ENCODE results near the gene DUSP16. TPM values are rescaled to one million over a fixed set of nuclear protein-coding genes. Genes with fewer than 3 reads are reported as not detected.

The DUSP16 gene
- total and polyA plus RNA-seq, 2 experiments from 2014 or later, result 11.7 to 59.4 TPM

DNA sequence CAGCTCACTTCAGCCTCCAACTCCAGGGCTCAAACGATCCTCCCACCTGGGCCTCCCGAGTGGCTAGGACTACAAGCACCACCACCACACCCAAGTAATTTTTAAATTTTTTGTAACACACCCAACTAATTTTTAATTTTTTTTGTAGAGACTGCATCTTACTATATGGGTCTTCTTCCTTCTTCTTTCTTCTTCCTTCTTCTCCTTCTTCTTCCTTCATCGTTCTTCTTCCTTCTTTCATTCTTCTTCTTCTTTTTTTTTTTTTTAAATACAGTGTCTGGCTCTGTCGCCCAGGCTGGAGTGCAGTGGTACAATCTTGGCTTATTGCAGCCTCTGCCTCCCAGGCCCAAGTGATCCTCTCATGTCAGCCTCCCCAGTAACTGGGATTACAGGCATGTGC lies 48.0 kb upstream of the DUSP16 start:
- Mint-ChIP-seq H3K27ac (peak overlapping the region; percentile 72; the same call in 1 of the 2 replicates), H3K4me3 (peak overlapping the region; percentile 98), H3K9me3 (no peaks in the 10 kb centered on the region), H3K36me3 (ENCODE audit: low read depth) (peaks cover 5% of the 10 kb centered on the region; the same call in 2 of the 3 replicates), H3K4me1 (peaks cover 25% of the 10 kb centered on the region), H3K27me3 (ENCODE audit: insufficient read depth, low read depth, poor library complexity) (peaks cover 16% of the 10 kb centered on the region)
- Histone ChIP-seq H4K20me1 (replicated peaks; ENCODE audit: insufficient read depth) (no peaks in the 10 kb centered on the region), H2AFZ (peak overlapping the region; percentile 38; the same call in 1 of the 2 replicates), H3F3A (replicated peaks; ENCODE audit: low read depth) (peaks cover 5% of the 10 kb centered on the region; the same call in 1 of the 2 replicates), H3K27me3 (ENCODE audit: insufficient read depth) (no peaks in the 10 kb centered on the region), H3K36me3 (ENCODE audit: insufficient read depth) (no peaks in the 10 kb centered on the region), H3K9me2 (ENCODE audit: insufficient read depth) (no peaks in the 10 kb centered on the region), H3K27ac (ENCODE audit: low read depth) (peak overlapping the region; percentile 91), H3K4me3 (peak overlapping the region; percentile 70), H3K4me2 (peak overlapping the region; percentile 91; the same call in 1 of the 2 replicates), H3K79me2 (replicated peaks; ENCODE audit: insufficient read depth) (peaks cover 15% of the 10 kb centered on the region), H3K4me1 (ENCODE audit: insufficient read depth) (peaks cover 26% of the 10 kb centered on the region)
- DNase-seq (ENCODE audit: low spot score), result no peak
- no peak for ATAC-seq
- TF ChIP-seq EZH2 (IDR thresholded peaks at IDR 0.05; ENCODE audit: low read depth, unreplicated experiment), result no peak
- no peak for TF ChIP-seq ZNF331 (CRISPR knock-in tag; IDR thresholded peaks at IDR 0.05; ENCODE audit: low read depth)
- TF ChIP-seq CTCF (conservative IDR thresholded peaks at IDR 0.05; ENCODE audit: low read depth in 2 of 2), result no peak
- no peak for TF ChIP-seq STAT1 (IDR thresholded peaks at IDR 0.05; ENCODE audit: unreplicated experiment)
- TF ChIP-seq ZNF462 (CRISPR knock-in tag; IDR thresholded peaks at IDR 0.05), result no peak
- TF ChIP-seq ZNF114 (CRISPR knock-in tag; IDR thresholded peaks at IDR 0.05), result no peak
- no peak for TF ChIP-seq NANOG (IDR thresholded peaks at IDR 0.05; ENCODE audit: borderline replicate concordance)
- no peak for TF ChIP-seq JUNB (IDR thresholded peaks at IDR 0.05; ENCODE audit: unreplicated experiment)
- no peak for TF ChIP-seq EZH2phosphoT487 (IDR thresholded peaks at IDR 0.05; ENCODE audit: unreplicated experiment)
- no peak for TF ChIP-seq CREB1 (CRISPR knock-in tag; IDR thresholded peaks at IDR 0.05; ENCODE audit: low read depth)
- TF ChIP-seq, protein P1, sequence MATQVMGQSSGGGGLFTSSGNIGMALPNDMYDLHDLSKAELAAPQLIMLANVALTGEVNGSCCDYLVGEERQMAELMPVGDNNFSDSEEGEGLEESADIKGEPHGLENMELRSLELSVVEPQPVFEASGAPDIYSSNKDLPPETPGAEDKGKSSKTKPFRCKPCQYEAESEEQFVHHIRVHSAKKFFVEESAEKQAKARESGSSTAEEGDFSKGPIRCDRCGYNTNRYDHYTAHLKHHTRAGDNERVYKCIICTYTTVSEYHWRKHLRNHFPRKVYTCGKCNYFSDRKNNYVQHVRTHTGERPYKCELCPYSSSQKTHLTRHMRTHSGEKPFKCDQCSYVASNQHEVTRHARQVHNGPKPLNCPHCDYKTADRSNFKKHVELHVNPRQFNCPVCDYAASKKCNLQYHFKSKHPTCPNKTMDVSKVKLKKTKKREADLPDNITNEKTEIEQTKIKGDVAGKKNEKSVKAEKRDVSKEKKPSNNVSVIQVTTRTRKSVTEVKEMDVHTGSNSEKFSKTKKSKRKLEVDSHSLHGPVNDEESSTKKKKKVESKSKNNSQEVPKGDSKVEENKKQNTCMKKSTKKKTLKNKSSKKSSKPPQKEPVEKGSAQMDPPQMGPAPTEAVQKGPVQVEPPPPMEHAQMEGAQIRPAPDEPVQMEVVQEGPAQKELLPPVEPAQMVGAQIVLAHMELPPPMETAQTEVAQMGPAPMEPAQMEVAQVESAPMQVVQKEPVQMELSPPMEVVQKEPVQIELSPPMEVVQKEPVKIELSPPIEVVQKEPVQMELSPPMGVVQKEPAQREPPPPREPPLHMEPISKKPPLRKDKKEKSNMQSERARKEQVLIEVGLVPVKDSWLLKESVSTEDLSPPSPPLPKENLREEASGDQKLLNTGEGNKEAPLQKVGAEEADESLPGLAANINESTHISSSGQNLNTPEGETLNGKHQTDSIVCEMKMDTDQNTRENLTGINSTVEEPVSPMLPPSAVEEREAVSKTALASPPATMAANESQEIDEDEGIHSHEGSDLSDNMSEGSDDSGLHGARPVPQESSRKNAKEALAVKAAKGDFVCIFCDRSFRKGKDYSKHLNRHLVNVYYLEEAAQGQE (IDR thresholded peaks at IDR 0.05; ENCODE audit: unreplicated experiment), result no peak
- no peak for TF ChIP-seq POLR2AphosphoS5 (IDR thresholded peaks at IDR 0.05; ENCODE audit: low read depth)
- no peak for TF ChIP-seq ETS1 (IDR thresholded peaks at IDR 0.05)

All from GM23338 (cell line).